Breast epithelium (tissue), 3 donors: ENCODE results near the gene CDC20B.

Experiments
- CTCF ChIP-seq, 3 donors: fragments of 450-650 bp; IDR thresholded peaks; one replicate each; pipeline ENCODE4 v1.5.1; 2016 to 2017; ENCODE audit warnings: antibody characterized with exemption in 3 of 3, mild to moderate bottlenecking in 3 of 3, moderate library complexity in 3 of 3
- POLR2A ChIP-seq: fragments of 450-650 bp; IDR thresholded peaks from one replicate; pipeline ENCODE4 v1.6.1; 2016; ENCODE audit warnings: antibody characterized with exemption, mild to moderate bottlenecking, moderate library complexity
- POLR2AphosphoS5 ChIP-seq, 3 donors: sonication (generic); formaldehyde crosslinking; IDR thresholded peaks; one replicate each; pipeline ENCODE4 v1.6.1; 2017; ENCODE audit warnings: antibody characterized with exemption in 3 of 3

- no peak for TF ChIP-seq POLR2A
- no peak for TF ChIP-seq CTCF (IDR thresholded peaks at IDR 0.05)
- no peak for TF ChIP-seq POLR2AphosphoS5 (IDR thresholded peaks at IDR 0.05)
Observed at GRCh38 chr5:55143624-55144023, 29.4 kb downstream of the CDC20B start.
